ENCODE data around the gene TMED6.
"Not testable (repeated sequence)": the region's sequence is repeated elsewhere in the genome, so short reads cannot be mapped to it uniquely, and the experiment has no call there.

- TF ChIP-seq CTCF (IDR thresholded peaks at IDR 0.05; ENCODE audit: low read depth, low read length, poor library complexity, severe bottlenecking); EZH2phosphoT487 (IDR thresholded peaks at IDR 0.05; ENCODE audit: borderline replicate concordance, low read length): not testable (repeated sequence)
Measured at GRCh38 chr16:69360070-69360469, 8.5 kb upstream of the TMED6 start.

Measured in DOHH2 (cell line).